ENCODE results near the gene AP2A2.
"Not testable (repeated sequence)": the region's sequence is repeated elsewhere in the genome, so short reads cannot be mapped to it uniquely, and the experiment has no call there.

AP2A2 gene

DNA sequence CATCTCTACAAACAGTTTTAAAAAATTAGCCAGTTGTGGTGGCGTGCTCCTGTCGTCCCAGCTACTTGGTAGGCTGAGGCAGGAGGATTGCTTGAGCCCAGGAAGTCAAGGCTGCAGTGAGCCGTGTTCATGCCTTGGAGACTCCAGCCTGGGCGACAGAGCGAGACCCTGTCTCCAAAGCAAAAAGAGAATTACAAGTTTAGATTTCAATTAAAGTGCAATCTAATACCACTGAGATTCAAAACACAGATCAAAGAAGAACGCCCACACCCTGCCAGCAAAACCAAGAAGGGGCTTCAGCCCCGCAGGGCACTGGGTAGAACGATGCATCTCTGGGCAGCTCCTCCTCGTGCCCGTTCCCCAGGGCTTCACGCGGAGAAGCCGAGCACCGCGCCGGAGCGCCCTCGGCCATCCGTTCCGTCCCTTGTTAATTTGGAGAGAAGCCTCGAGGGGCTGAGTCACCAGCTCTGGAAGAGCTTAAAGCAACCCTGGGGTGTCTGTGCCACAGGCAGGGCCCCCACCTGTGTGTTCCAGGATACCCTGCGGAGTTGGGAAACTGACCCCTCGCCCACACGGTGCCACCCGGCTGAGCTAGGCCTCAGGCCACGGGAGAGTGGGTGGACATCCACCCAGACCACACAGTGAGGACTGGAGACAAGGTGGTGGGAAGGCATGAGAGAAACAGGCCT lies 47.0 kb downstream of the AP2A2 start:
- H3K79me2 ChIP-seq (ENCODE audit: insufficient read depth, low read length), result peaks cover 29% of the 10 kb centered on the region

DNA sequence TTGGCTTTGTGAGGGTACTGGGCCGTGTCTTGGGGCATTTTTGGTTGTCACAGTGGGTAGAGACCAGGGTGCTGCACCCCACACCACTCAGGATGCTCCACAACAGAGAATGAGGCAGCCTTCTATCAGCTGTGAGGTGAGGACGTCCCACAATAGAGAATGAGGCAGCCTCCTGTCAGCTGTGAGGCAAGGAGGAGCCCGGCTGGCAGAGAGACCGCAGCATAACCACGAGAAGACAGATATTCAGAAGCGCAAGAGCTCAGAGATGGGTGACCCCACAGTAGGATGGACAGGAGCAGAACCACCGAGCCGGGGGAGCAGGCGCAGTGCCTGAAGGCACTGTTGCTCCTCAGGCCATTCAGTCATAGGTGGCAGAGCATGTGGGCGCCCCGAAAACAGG lies 47.6 kb downstream of the AP2A2 start:
- peaks cover 28% of the 10 kb centered on the region; the same call in 1 of the 2 replicates for H3K79me2 ChIP-seq (ENCODE audit: insufficient read depth, low read length)
- no peaks in the 10 kb centered on the region for H3F3A ChIP-seq (ENCODE audit: low read depth)
- H3K27me3 ChIP-seq (ENCODE audit: insufficient read depth, low read length, poor library complexity, severe bottlenecking), result no peaks in the 10 kb centered on the region
- no peak overlapping the region for H3K4me2 ChIP-seq (ENCODE audit: low read depth, low read length, poor library complexity, severe bottlenecking)
- no peak overlapping the region for H3K9ac ChIP-seq (ENCODE audit: low read depth, low read length, poor library complexity, severe bottlenecking)
- no peaks in the 10 kb centered on the region for H3K9me2 ChIP-seq (replicated peaks; ENCODE audit: low read depth, low read length)
- H3K36me3 ChIP-seq (ENCODE audit: insufficient read depth, low read length), result peaks cover 51% of the 10 kb centered on the region; the same call in 1 of the 2 replicates
- no peak overlapping the region for H3K4me3 ChIP-seq (ENCODE audit: low read length, poor library complexity, severe bottlenecking)
- no peak overlapping the region for H2AFZ ChIP-seq (ENCODE audit: low read length)
- H3K9me3 ChIP-seq (ENCODE audit: insufficient read depth, low read depth, low read length), result no peaks in the 10 kb centered on the region
- TF ChIP-seq EZH2phosphoT487 (IDR thresholded peaks at IDR 0.05; ENCODE audit: borderline replicate concordance), result no peak
- TF ChIP-seq, protein P1, sequence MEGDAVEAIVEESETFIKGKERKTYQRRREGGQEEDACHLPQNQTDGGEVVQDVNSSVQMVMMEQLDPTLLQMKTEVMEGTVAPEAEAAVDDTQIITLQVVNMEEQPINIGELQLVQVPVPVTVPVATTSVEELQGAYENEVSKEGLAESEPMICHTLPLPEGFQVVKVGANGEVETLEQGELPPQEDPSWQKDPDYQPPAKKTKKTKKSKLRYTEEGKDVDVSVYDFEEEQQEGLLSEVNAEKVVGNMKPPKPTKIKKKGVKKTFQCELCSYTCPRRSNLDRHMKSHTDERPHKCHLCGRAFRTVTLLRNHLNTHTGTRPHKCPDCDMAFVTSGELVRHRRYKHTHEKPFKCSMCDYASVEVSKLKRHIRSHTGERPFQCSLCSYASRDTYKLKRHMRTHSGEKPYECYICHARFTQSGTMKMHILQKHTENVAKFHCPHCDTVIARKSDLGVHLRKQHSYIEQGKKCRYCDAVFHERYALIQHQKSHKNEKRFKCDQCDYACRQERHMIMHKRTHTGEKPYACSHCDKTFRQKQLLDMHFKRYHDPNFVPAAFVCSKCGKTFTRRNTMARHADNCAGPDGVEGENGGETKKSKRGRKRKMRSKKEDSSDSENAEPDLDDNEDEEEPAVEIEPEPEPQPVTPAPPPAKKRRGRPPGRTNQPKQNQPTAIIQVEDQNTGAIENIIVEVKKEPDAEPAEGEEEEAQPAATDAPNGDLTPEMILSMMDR (conservative IDR thresholded peaks at IDR 0.05; ENCODE audit: low read length), result no peak
- peaks cover 28% of the 10 kb centered on the region for H3K4me1 ChIP-seq (ENCODE audit: insufficient read depth, low read length, poor library complexity, severe bottlenecking)
- peaks cover 17% of the 10 kb centered on the region for H4K20me1 ChIP-seq (ENCODE audit: insufficient read depth, low read length, poor library complexity, severe bottlenecking)

More for the DNA sequence above, 47.0 kb downstream of the AP2A2 start:
- no peaks in the 10 kb centered on the region for H3K9me2 ChIP-seq (replicated peaks; ENCODE audit: low read depth, low read length)
- peaks cover 17% of the 10 kb centered on the region for H4K20me1 ChIP-seq (ENCODE audit: insufficient read depth, low read length, poor library complexity, severe bottlenecking)
- peaks cover 45% of the 10 kb centered on the region; the same call in 1 of the 2 replicates for H3K36me3 ChIP-seq (ENCODE audit: insufficient read depth, low read length)
- no peaks in the 10 kb centered on the region for H3K9me3 ChIP-seq (ENCODE audit: insufficient read depth, low read depth, low read length)
- H3K9ac ChIP-seq (ENCODE audit: low read depth, low read length, poor library complexity, severe bottlenecking), result no peak overlapping the region
- H2AFZ ChIP-seq (ENCODE audit: low read length), result no peak overlapping the region
- H3K4me3 ChIP-seq (ENCODE audit: low read length, poor library complexity, severe bottlenecking), result no peak overlapping the region
- no peak overlapping the region for H3K4me2 ChIP-seq (ENCODE audit: low read depth, low read length, poor library complexity, severe bottlenecking)
- H3F3A ChIP-seq (ENCODE audit: low read depth), result no peaks in the 10 kb centered on the region
- H3K27me3 ChIP-seq (ENCODE audit: insufficient read depth, low read length, poor library complexity, severe bottlenecking), result no peaks in the 10 kb centered on the region
- peaks cover 28% of the 10 kb centered on the region for H3K4me1 ChIP-seq (ENCODE audit: insufficient read depth, low read length, poor library complexity, severe bottlenecking)
- TF ChIP-seq, protein P1 (conservative IDR thresholded peaks at IDR 0.05; ENCODE audit: low read length), result no peak
- TF ChIP-seq EZH2phosphoT487 (IDR thresholded peaks at IDR 0.05; ENCODE audit: borderline replicate concordance), result no peak

DNA sequence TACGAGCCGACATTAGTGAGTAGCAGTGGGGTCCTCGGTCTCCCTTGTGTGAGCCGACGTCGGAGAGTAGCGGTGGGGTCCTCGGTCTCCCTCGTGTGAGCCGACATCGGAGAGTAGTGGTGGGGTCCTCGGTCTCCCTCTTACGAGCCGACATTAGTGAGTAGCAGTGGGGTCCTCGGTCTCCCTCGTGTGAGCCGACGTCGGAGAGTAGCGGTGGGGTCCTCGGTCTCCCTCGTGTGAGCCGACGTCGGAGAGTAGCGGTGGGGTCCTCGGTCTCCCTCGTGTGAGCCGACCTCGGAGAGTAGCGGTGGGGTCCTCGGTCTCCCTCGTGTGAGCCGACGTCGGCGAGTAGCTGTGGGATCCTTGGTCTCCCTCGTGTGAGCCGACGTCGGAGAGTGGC lies 49.7 kb downstream of the AP2A2 start:
- Histone ChIP-seq H3K79me2 (ENCODE audit: insufficient read depth, low read length) (peaks cover 12% of the 10 kb centered on the region; the same call in 1 of the 2 replicates), H3K4me1 (ENCODE audit: insufficient read depth, low read length, poor library complexity, severe bottlenecking) (peaks cover 18% of the 10 kb centered on the region), H4K20me1 (ENCODE audit: insufficient read depth, low read length, poor library complexity, severe bottlenecking) (peaks cover 11% of the 10 kb centered on the region), H3K36me3 (ENCODE audit: insufficient read depth, low read length) (peaks cover 54% of the 10 kb centered on the region; the same call in 1 of the 2 replicates)
- H3K9ac ChIP-seq (ENCODE audit: low read depth, low read length, poor library complexity, severe bottlenecking); H2AFZ ChIP-seq (ENCODE audit: low read length); H3K27me3 ChIP-seq (ENCODE audit: insufficient read depth, low read length, poor library complexity, severe bottlenecking); H3F3A ChIP-seq (ENCODE audit: low read depth); H3K9me2 ChIP-seq (replicated peaks; ENCODE audit: low read depth, low read length); H3K4me2 ChIP-seq (ENCODE audit: low read depth, low read length, poor library complexity, severe bottlenecking); H3K4me3 ChIP-seq (ENCODE audit: low read length, poor library complexity, severe bottlenecking); H3K9me3 ChIP-seq (ENCODE audit: insufficient read depth, low read depth, low read length): not testable (repeated sequence)

DNA sequence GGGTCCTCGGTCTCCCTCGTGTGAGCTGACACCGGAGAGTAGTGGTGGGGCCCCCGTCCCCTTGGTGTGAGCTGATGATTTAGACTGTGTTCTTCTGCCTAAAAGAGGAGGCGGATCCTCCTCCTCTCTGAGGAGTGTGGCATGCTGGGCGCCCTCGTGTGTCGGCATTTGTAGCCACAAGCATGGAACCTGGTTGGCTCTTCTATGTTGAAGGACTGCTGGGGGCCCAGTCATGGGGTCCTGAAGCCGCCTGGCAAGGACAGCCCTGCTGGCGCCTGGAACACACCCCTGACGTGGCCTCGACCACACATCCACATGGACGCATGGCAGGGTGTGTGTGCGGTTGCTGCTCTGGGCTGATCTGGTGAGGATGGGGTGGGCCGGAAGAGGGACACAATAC lies 50.2 kb downstream of the AP2A2 start:
- peak overlapping the region; percentile 32 for H3K9ac ChIP-seq (ENCODE audit: low read depth, low read length, poor library complexity, severe bottlenecking)
- H4K20me1 ChIP-seq (ENCODE audit: insufficient read depth, low read length, poor library complexity, severe bottlenecking), result peaks cover 11% of the 10 kb centered on the region

More for the DNA sequence above, 50.2 kb downstream of the AP2A2 start:
- no peak for TF ChIP-seq EZH2phosphoT487 (IDR thresholded peaks at IDR 0.05; ENCODE audit: borderline replicate concordance)
- TF ChIP-seq, protein P1 (conservative IDR thresholded peaks at IDR 0.05; ENCODE audit: low read length), result peak; percentile 45; the same call in 1 of the 2 replicates
- Histone ChIP-seq H2AFZ (ENCODE audit: low read length) (no peak overlapping the region), H3K27me3 (ENCODE audit: insufficient read depth, low read length, poor library complexity, severe bottlenecking) (no peaks in the 10 kb centered on the region), H3F3A (ENCODE audit: low read depth) (no peaks in the 10 kb centered on the region), H3K4me1 (ENCODE audit: insufficient read depth, low read length, poor library complexity, severe bottlenecking) (peaks cover 14% of the 10 kb centered on the region), H3K36me3 (ENCODE audit: insufficient read depth, low read length) (peaks cover 57% of the 10 kb centered on the region; the same call in 1 of the 2 replicates), H3K9me3 (ENCODE audit: insufficient read depth, low read depth, low read length) (no peaks in the 10 kb centered on the region), H3K79me2 (ENCODE audit: insufficient read depth, low read length) (peaks cover 12% of the 10 kb centered on the region; the same call in 1 of the 2 replicates), H3K9me2 (replicated peaks; ENCODE audit: low read depth, low read length) (no peaks in the 10 kb centered on the region), H3K4me3 (ENCODE audit: low read length, poor library complexity, severe bottlenecking) (no peak overlapping the region), H3K4me2 (ENCODE audit: low read depth, low read length, poor library complexity, severe bottlenecking) (no peak overlapping the region)

All from Loucy (cell line).